NCI-H345 treated with DMSO at 0.1 percent for 48 hours (cell line): Measurements from ENCODE around the gene ZSCAN31.
A peak's percentile ranks its signal among the peaks of the same experiment; 100 is the strongest.
"Not testable (repeated sequence)": the region's sequence is repeated elsewhere in the genome, so short reads cannot be mapped to it uniquely, and the experiment has no call there.

Source experiments
- DNase-seq: peaks from one replicate; lab custom pipeline; 2025; ENCODE audit not compliant: unreplicated experiment; lab: John Stamatoyannopoulos, UW

The ZSCAN31 gene

GRCh38 chr6:28335564-28336283 is at the start of gene ZSCAN31:
ZSCAN31 (minus strand) TSS chr6:28336148; CDS start chr6:28329683, 6,465 bp downstream.
- peak; percentile 85 for DNase-seq

- DNase-seq, result no peak
These were observed 48.2 kb upstream of the ZSCAN31 start for GRCh38 chr6:28384143-28384533.

- DNase-seq, result peak; percentile 6
These were observed 47.5 kb upstream of the ZSCAN31 start for GRCh38 chr6:28383235-28384142.

- DNase-seq, result no peak
These were observed 44.4 kb upstream of the ZSCAN31 start for GRCh38 chr6:28380381-28380780.

- DNase-seq, result no peak
These were observed 42.7 kb upstream of the ZSCAN31 start for GRCh38 chr6:28378644-28379043.

GRCh38 chr6:28377879-28378278 is 41.9 kb upstream of the ZSCAN31 start:
- no peak for DNase-seq

GRCh38 chr6:28373925-28374324 is 38.0 kb upstream of the ZSCAN31 start:
- no peak for DNase-seq

GRCh38 chr6:28371706-28372451 is 35.9 kb upstream of the ZSCAN31 start:
- no peak for DNase-seq

GRCh38 chr6:28371280-28371679 is 35.3 kb upstream of the ZSCAN31 start:
- DNase-seq, result no peak

- no peak for DNase-seq
These were observed 34.5 kb upstream of the ZSCAN31 start for GRCh38 chr6:28370440-28370839.

- no peak for DNase-seq
These were observed 33.5 kb upstream of the ZSCAN31 start for GRCh38 chr6:28369463-28369862.

GRCh38 chr6:28368522-28368921 is 32.6 kb upstream of the ZSCAN31 start:
- DNase-seq, result no peak

GRCh38 chr6:28365590-28365989 is 29.6 kb upstream of the ZSCAN31 start:
- DNase-seq, result not testable (repeated sequence)

GRCh38 chr6:28360961-28361360 is 25.0 kb upstream of the ZSCAN31 start:
- DNase-seq, result no peak

- DNase-seq, result not testable (repeated sequence)
These were observed 23.6 kb upstream of the ZSCAN31 start for GRCh38 chr6:28359562-28359961.

GRCh38 chr6:28357036-28357435 is 21.1 kb upstream of the ZSCAN31 start:
- no peak for DNase-seq

GRCh38 chr6:28356666-28357020 is 20.7 kb upstream of the ZSCAN31 start:
- DNase-seq, result no peak

- peak; percentile 64 for DNase-seq
These were observed 20.1 kb upstream of the ZSCAN31 start for GRCh38 chr6:28355743-28356665.

- DNase-seq, result no peak
These were observed 19.0 kb upstream of the ZSCAN31 start for GRCh38 chr6:28354688-28355554.
